BE2C (cell line): ENCODE data around the gene SLC7A5.
"Not testable (repeated sequence)": the region's sequence is repeated elsewhere in the genome, so short reads cannot be mapped to it uniquely, and the experiment has no call there.

Source experiments
- DNase-seq: peaks from one replicate; pipeline ENCODE4 v3.0.0-alpha.2; 2020
- H3K27me3 ChIP-seq: fragments of 250-450 bp; sonication (Bioruptor Pico); 2 replicates; pipeline ENCODE4 v1.5.1; 2020; ENCODE audit warnings: mild to moderate bottlenecking
- H3K36me3 ChIP-seq: fragments of 250-450 bp; sonication (Bioruptor Pico); 2 replicates; pipeline ENCODE4 v1.5.1; 2020; ENCODE audit warnings: mild to moderate bottlenecking
- H3K4me1 ChIP-seq: fragments of 250-450 bp; sonication (Bioruptor Pico); 2 replicates; pipeline ENCODE4 v1.5.1; 2020
- H3K4me3 ChIP-seq: 2 replicates; pipeline ENCODE4 v1.5.1; 2011; ENCODE audit warnings: low read depth, low read length
- H3K9me3 ChIP-seq: fragments of 250-450 bp; sonication (Bioruptor Pico); 2 replicates; pipeline ENCODE4 v1.5.1; 2020
- CTCF ChIP-seq: IDR thresholded peaks from 2 replicates; pipeline ENCODE4 v1.5.1; 2012; ENCODE audit warnings: mild to moderate bottlenecking, low read depth, low read length

The SLC7A5 gene

DNA sequence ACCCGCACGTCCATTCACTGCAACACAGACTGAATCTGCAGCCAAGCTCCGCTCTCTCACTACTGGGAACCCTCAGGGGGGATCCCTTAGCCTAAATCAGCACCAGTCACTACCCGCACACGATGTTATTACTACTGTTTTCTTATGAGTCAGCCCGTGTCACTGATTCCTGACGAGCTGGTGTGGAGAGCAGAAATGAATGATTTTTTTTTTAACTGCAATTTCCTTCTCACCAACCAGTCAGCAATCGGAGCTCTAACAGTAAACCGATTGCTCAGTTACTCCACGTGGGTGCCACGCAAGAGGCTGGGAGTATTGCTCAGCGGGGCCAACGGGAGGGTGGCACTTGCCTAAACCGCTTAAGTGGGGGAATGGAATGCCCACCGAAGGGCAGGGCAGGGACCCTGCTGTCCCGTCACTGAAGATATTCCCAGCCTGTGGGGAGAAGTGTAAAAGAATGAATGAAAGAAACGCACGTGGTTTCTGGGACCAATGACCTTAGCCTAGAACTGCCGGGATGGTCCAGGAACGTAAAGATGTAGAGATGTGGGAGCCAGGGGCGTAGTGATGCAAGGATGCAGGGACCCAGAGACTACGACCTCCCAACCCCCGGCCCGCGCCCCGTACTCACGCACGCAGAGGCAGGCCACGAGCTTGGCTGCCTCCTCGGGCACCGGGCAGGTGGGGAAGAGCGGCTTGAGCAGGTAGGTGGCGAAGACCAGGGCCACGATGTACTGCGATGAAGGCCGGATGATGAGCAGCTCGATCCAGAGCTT, 865 bp downstream of the SLC7A5 start:
- not testable (repeated sequence) for H3K27me3 ChIP-seq, H3K4me1 ChIP-seq, DNase-seq, H3K9me3 ChIP-seq
- Histone ChIP-seq H3K4me3 (peak overlapping the region; percentile 90), H3K36me3 (peaks cover 14% of the 10 kb centered on the region)

DNA sequence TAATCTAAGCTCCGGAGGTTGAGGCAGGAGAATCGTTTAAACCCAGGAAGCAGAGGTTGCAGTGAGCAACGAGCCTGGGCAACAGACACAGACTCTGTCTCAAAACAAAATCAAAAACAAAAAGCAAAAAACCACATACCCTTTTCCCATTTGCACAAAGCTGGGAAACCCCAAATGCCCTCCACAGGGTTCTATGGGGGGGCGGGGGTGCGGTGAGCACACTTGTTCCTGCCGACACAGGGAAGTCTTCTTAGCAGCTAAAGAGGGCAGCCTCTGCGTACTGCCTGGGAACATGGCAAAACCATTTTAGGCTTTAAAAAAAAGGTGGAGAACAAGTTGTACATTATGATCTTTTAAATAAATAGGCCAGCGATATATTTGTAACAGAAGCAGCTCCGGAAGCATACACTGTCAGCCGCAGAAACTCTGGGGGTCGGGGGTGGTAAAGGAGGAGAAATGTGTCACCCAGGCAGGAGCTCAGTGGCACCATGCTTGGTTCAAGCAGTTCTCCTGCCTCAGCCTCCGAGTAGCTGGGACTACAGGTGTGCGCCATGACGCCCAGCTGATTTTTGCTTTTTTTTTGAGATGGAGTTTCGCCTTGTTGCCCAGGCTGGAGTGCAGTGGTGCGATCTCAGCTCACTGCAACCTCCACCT, 3.3 kb downstream of the SLC7A5 start:
- H3K4me3 ChIP-seq, result peak overlapping the region; percentile 90
- not testable (repeated sequence) for H3K9me3 ChIP-seq, H3K27me3 ChIP-seq, DNase-seq
- H3K4me1 ChIP-seq, result peaks cover 17% of the 10 kb centered on the region
- peaks cover 27% of the 10 kb centered on the region for H3K36me3 ChIP-seq

- no peak for TF ChIP-seq CTCF
- H3K36me3 ChIP-seq, result peaks cover 34% of the 10 kb centered on the region
- peaks cover 22% of the 10 kb centered on the region for H3K4me1 ChIP-seq
- no peaks in the 10 kb centered on the region for H3K27me3 ChIP-seq
- H3K4me3 ChIP-seq, result no peak overlapping the region
- DNase-seq, result no peak
- no peaks in the 10 kb centered on the region for H3K9me3 ChIP-seq
These were observed 4.8 kb downstream of the SLC7A5 start for GRCh38 chr16:87864331-87864989.

- peaks cover 22% of the 10 kb centered on the region for H3K4me1 ChIP-seq
- DNase-seq, H3K4me3 ChIP-seq, H3K27me3 ChIP-seq, H3K9me3 ChIP-seq: not testable (repeated sequence)
- peaks cover 42% of the 10 kb centered on the region for H3K36me3 ChIP-seq
These were observed 6.0 kb downstream of the SLC7A5 start for GRCh38 chr16:87863327-87863635.

DNA sequence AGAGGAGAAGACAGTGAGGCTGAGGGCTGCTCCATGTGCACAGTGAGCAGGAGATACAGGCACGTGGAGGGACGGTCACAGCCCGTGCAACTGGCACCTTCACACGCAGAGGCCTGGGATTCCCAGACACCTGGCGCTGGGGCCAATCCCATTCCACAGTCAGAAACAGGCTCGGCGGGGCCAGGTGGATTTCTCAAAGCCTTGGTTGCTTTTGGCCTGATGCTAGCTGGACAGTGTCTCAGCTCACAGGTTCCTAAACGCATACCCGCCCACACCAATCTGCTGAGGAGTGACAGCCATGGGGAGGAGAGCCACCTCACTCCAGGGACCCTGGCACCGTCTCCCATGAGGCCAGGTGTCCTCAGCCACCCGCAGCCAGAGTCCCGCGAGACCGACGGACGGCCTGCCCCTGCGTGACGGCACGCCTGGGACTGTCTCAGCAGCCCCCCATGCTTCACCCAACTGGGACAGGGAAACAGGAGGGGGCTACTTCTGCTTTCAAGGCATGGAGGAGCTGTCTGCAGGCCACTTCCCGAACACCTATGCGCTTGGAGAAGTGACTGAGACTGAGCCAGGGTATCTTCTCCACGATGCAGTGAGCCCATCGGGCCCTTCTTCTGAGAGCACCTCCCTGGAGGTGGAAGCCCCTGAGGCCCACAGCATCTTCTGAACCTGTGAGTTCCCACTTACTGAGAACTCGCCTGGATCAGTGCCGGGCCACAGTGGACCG, 6.5 kb downstream of the SLC7A5 start:
- not testable (repeated sequence) for H3K4me3 ChIP-seq, DNase-seq, H3K9me3 ChIP-seq, H3K27me3 ChIP-seq
- peaks cover 22% of the 10 kb centered on the region for H3K4me1 ChIP-seq
- peaks cover 45% of the 10 kb centered on the region for H3K36me3 ChIP-seq

GRCh38 chr16:87861300-87862099, 7.8 kb downstream of the SLC7A5 start:
- DNase-seq, H3K27me3 ChIP-seq, H3K4me3 ChIP-seq, H3K9me3 ChIP-seq: not testable (repeated sequence)
- H3K4me1 ChIP-seq, result peaks cover 27% of the 10 kb centered on the region
- H3K36me3 ChIP-seq, result peaks cover 49% of the 10 kb centered on the region

DNA sequence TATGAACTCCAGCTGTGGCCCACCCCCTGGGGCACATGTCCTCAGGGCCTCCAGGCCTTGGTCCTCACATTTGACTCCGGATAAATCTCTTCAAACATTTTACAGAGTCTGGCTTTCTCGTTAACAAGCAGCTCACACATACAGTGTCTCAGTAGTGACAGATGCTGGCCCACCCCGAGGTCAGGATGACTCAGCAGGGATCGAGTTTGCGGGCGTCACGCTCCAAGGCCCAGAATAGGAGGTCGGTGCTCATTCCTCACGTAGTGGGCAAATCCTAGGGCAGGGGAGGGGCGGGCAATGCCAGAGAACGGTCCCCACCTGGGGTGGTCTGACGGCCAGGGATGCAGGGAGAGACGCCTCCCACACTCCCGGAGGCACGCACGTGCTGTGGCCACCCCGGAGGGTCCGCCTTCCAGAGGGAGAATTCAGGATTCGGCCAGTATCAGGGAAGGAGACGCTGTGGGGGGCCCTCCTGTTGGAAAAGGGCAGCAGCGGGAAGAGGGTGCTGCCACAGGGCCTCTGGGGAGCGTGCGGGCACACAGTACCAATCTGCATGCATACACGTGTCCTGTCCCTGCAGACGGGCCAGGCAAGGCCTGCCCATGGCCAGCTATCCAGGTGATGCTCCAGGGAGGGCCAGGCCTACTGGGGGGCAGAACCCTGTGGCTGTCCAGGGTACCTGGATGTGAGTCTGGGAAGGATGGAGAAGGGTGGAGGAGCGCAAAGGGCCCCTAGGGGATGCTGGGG, 8.6 kb downstream of the SLC7A5 start:
- no peaks in the 10 kb centered on the region for H3K9me3 ChIP-seq
- H3K4me1 ChIP-seq, result peaks cover 33% of the 10 kb centered on the region
- peak; percentile 64 for DNase-seq
- H3K36me3 ChIP-seq, result peaks cover 50% of the 10 kb centered on the region
- H3K4me3 ChIP-seq, result peak overlapping the region; percentile 14; the same call in 1 of the 2 replicates
- TF ChIP-seq CTCF, result no peak
- no peaks in the 10 kb centered on the region for H3K27me3 ChIP-seq

DNA sequence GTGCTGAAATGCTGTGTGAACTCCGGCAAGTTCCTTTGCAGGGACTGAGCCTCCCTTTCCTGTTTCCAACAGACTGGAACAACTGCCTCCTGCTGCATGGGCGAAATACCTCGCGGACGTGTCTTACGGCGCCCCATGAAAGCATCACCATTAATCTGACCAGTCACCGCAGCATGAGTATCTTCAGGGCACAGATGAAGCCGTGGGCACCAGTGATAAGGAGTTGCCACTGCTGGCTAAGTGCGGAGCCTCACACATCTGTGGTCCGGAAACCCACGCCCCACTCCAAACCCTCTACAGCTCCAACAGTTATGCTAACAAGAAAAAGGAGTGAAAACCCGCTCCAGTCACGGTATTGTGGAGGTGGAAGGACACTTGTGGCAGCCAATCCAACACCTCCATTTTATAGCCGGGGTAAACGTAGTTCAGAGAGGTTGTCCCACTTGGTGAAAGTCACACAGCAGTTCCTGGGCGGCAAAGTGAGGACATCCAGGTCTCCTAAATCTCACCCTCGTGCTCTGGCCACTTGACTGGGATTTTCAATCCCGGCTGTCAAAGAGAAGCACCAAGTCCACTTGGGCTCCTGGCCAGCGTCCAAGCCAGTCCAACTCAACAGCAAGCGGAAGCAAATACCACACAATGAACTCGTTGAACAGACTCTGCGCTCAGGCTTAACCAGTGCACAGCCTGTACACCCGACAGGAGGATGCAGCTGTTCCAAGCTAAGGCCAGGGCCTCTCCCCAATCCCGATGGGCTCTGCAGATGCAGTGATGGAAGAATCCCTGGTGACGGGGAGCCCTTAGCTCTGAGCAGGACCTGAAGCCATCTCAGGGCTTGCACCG, 10.9 kb downstream of the SLC7A5 start:
- H3K4me3 ChIP-seq, DNase-seq, H3K9me3 ChIP-seq, H3K27me3 ChIP-seq: not testable (repeated sequence)
- Histone ChIP-seq H3K36me3 (peaks cover 50% of the 10 kb centered on the region), H3K4me1 (peaks cover 46% of the 10 kb centered on the region)
